GM18909 (cell line): Measurements from ENCODE around the gene AGFG2.

Source experiments
- ATAC-seq: cut with Tn5 transposase; IDR thresholded peaks from one replicate; pipeline ENCODE4 v1.9.1; 2021; ENCODE audit warnings: mild to moderate bottlenecking; ENCODE audit not compliant: unreplicated experiment, poor library complexity

AGFG2 gene

DNA sequence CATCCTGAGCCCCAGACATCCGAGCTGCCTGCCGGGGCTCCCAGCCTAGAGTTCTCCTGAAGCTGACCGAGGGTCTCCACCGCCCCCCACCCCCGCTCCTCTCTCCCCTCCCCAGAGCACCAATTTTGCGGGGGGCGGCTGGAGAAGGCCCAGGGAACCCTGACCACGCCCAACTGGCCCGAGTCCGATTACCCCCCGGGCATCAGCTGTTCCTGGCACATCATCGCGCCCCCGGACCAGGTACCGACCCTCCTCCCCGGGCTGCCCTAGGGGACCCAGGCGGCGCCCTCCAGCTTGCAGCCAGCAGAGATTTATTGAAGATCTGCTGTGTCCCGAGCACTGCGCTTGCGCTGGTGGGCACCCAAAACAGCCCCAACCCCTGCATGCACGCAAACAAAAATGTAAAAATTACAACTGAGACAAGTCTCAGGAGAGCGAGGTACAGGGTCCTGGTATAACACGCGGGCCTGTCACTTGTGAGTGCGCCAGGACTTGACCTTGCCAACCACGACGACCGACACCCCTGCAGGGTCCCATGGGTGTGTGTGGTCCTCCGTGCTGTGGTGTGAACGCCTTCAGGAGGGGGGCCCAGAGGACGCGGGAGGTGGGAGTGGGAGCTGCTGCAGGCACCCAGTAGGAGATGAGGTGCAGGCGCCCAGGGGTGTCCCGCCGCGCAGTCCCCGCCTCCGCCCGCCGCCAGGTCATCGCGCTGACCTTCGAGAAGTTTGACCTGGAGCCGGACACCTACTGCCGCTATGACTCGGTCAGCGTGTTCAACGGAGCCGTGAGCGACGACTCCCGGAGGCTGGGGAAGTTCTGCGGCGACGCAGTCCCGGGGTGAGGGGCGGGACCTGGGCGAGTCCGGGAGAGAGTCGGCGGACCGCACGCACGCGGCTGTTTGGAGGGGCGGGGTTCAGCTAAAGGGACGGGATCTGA, 66.2 kb downstream of the AGFG2 start:
- no peak for ATAC-seq

DNA sequence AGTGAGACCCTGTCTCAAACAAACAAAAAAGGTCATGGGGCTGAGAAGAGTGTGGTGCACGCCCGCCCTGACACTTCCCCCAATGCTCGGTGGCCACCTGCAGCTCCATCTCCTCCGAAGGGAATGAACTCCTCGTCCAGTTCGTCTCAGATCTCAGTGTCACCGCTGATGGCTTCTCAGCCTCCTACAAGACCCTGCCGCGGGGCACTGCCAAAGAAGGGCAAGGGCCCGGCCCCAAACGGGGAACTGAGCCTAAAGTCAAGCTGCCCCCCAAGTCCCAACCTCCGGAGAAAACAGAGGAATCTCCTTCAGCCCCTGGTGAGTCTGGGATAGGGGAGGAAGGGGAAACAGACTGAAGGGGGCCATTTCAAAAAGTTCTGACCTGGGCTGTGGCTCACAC, 67.3 kb downstream of the AGFG2 start:
- ATAC-seq, result no peak

DNA sequence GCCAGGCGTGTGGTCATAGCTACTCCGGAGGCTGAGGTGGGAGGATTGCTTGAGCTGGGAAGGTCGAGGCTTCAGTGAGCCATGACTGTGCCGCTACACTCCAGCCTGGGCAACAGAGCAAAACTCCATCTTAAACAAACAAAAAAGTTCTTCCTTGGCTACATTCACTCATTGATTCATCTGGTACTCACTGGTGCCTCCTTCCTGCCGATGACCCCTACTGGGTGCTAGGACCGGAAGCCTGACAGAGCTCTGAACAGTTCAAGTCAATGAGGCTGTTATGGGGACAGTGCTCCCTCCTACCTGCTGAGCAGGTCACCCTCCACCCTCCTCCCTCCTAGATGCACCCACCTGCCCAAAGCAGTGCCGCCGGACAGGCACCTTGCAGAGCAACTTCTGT, 68.1 kb downstream of the AGFG2 start:
- no peak for ATAC-seq

DNA sequence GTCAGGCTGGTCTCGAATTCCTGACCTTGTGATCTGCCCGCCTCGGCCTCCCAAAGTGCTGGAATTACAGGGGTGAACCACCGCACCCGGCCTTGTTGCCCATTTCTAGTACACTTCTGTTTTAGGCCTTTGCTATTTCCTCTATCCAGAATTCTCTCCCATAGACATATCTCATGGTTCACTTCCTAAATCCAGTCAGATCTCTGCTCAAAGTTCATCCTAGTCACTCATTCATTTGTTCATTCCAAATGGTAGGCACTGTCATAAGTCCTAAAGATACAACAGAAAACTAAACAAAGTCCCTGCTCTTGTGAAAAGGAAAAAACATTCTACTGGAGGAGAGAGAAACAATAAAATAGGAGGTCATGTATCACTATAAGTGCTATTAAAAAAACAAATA, 71.0 kb downstream of the AGFG2 start:
- no peak for ATAC-seq

DNA sequence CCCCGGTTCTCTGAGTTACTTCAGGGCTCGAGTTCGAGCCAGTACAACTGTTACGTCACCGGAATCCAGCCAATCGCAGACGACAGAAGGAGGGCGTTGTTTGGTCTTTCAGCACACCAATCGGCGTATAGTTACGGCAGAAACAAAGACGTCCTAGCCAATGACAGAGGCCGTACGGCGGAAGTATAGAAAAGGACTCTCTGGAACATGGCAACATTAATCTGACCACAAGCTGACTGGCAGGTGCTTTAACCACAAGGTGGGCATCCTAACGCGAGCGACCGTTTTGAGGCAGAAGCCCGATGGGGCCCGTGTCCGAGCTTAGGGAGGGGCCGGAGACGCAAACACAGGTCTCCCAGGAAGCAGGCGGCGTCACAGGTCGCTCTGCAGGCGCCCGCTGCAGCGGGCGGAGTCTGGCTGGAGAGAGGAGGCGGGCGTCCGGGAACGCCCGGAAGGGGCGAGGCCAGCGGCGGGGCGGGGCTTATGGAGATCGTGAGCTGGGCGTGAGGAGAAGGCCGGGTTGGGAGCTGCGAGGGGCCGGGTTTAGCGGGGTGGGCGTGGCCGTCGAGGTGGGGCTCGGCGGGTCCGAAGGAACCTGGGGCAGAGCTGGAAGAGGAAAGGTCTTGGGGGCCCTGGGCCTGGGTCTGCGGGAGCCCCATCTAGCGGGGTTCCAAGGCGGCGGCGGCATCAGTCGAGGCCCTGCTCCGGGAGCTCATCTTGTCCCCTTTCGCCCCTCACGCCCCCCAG, 73.2 kb downstream of the AGFG2 start, which contains the start of gene MOSPD3:
Gene MOSPD3, plus strand, starts transcription at position 558 of the 747 bp plus-strand sequence. CDS start 252 bp downstream, outside the sequence.
- peak; percentile 93 for ATAC-seq

DNA sequence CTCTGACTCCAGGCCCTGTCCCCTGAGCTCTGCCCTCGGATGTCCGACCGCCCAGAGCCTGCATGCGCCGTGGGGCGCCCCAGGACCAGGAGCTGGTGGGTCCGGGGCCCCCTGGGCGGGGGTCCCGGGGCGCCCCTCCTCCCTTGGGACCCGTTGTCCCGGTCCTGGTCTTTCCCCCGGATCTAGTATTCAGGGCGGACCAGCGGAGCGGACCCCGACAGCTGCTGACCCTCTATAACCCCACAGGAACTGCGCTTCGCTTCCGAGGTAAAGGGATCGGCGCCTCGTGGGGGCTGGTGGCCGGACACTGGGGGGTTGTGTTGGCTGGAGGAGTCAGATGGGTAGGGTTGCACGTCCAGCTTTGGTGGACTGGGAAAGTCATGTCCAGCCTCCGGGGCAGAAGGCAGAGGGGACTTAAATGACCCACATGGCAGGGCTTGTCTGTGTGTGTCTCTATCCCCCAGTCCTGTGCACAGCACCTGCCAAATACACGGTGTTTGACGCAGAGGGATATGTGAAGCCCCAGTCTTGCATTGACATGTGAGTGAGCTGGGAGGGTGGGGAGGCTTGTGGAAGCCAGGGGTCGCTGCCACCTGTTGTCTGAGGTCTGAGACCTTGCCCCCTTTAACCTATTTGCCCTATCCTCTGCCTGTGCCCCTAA, 73.9 kb downstream of the AGFG2 start:
- no peak for ATAC-seq

DNA sequence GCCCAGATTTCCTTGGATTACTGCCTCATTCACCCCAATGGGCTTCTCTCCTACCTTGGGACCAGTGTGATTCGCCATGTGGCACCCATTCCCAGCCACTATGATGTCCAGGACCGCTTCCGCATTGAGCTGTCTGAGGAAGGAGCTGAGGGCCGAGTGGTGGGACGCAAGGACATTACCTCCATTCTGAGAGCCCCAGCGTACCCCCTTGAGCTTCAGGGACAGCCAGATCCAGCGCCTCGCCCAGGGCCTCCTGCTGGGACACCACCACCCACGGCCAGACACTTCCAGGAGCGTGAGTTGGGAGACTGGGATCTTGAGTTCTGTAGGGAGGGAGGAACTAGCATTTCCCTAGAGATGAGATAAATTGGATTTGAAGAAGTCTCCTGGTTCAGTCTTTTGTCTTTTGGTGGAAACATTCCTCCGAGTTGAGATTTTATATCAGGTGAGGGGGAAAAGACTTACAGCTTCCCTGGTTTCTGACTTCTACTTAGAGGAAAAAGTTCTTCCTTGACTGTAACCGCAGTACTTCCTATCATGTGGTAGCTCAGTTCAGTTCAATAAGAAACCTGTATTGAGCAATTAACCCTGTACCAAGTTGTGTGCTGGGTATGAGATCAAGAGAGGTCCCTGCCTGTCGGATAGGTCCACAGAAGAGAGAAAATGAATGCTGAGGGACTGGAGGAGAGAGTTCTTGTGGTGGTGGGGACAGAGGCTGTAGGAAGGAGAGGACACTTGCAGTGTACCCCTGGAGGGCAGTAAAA, 74.6 kb downstream of the AGFG2 start:
- ATAC-seq, result no peak

DNA sequence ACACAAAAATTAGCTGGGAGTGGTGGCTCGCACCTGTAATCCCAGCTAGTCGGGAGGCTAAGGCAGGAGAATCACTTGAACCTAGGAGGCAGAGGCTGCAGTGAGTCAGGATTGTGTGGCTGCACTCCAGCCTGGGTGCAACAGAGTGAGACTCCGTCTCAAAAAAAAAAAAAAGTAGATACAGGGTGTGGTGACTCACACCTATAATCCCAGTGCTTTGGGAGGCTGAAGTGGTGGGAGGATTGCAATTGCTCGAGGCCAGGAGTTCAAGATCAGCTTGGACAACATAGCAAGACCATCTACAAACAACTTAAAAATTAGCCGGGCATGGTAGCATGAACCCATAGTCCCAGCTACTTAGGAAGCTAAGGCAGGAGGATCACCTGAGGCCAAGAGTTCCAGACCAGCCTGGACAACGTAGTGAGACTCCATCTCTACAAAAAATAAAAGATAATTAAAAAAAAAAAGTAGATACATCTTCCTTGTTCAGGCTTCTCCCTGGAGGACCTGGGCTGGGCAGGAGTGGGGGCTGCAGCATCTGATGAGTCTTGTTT, 75.4 kb downstream of the AGFG2 start:
- ATAC-seq, result no peak
